ENCODE measurements around the gene SIN3B. TPM values are rescaled to one million over a fixed set of nuclear protein-coding genes. Genes with fewer than 3 reads are reported as not detected.
A peak's percentile ranks its signal among the peaks of the same experiment; 100 is the strongest.

The SIN3B gene
- total and polyA plus RNA-seq, 9 of the 15 experiments (the other 6 are each of a cell fraction or from before 2014, with no cell fraction given), result 0.51 to 34.2 (median 14.3) TPM

- TF ChIP-seq CUX1 (CRISPR knock-in tag; IDR thresholded peaks at IDR 0.05), result no peak
- TF ChIP-seq EP300 (IDR thresholded peaks at IDR 0.05; ENCODE audit: low read length), result peak; percentile 58; the same call in 1 of the 2 replicates
- no peak for TF ChIP-seq THRB (CRISPR knock-in tag; conservative IDR thresholded peaks at IDR 0.05)
- 0 out of 2 replicates have a peak, but pooled peaks have one; percentile 2 for TF ChIP-seq ZBTB26 (CRISPR knock-in tag; IDR thresholded peaks at IDR 0.05)
- no peak for TF ChIP-seq HMG20B (CRISPR knock-in tag; IDR thresholded peaks at IDR 0.05)
- no peak for TF ChIP-seq ZNF277 (CRISPR knock-in tag; IDR thresholded peaks at IDR 0.05; ENCODE audit: borderline replicate concordance)
- TF ChIP-seq GABPA (tag; conservative IDR thresholded peaks at IDR 0.05; ENCODE audit: low read depth), result peak; percentile 69
- TF ChIP-seq BCL6 (CRISPR knock-in tag; IDR thresholded peaks at IDR 0.05), result no peak
- 0 out of 2 replicates have a peak, but pooled peaks have one; percentile 9 for TF ChIP-seq ARID2 (IDR thresholded peaks at IDR 0.05)
- no peak for TF ChIP-seq CBX5 (IDR thresholded peaks at IDR 0.05; ENCODE audit: borderline replicate concordance, low read depth)
- TF ChIP-seq ZKSCAN1 (IDR thresholded peaks at IDR 0.05; ENCODE audit: low read depth, low read length), result peak; percentile 14; the same call in 1 of the 2 replicates
- no peak for TF ChIP-seq MCM7 (IDR thresholded peaks at IDR 0.05)
- TF ChIP-seq KDM4B (IDR thresholded peaks at IDR 0.05; ENCODE audit: borderline replicate concordance in 2 of 2, low read depth in 1 of 2), result peak in 1 of 2 experiments; percentile 27; a peak in 1 of 4 replicates
- TF ChIP-seq L3MBTL2 (IDR thresholded peaks at IDR 0.05), result peak; percentile 84
- TF ChIP-seq FOXJ3 (CRISPR knock-in tag; IDR thresholded peaks at IDR 0.05), result no peak
- no peak for TF ChIP-seq POLR3A (IDR thresholded peaks at IDR 0.05; ENCODE audit: borderline replicate concordance, extremely low read depth, insufficient read depth, insufficient read length)
- TF ChIP-seq C11orf30 (IDR thresholded peaks at IDR 0.05; ENCODE audit: low read depth), result no peak
- TF ChIP-seq DLX4 (CRISPR knock-in tag; IDR thresholded peaks at IDR 0.05), result no peak
- no peak for TF ChIP-seq BMI1 (IDR thresholded peaks at IDR 0.05; ENCODE audit: low read length)
Observed at GRCh38 chr19:16888629-16889365, 59.6 kb downstream of the SIN3B start, which contains the start of gene F2RL3 (continued).
